HCT116 (cell line): ENCODE data around the gene RHBDD1. TPM values are rescaled to one million over a fixed set of nuclear protein-coding genes. Genes with fewer than 3 reads are reported as not detected.

Source experiments
- ATAC-seq: fragments of 200-7000 bp; cut with Tn5 transposase; 2 replicates; pipeline ENCODE4 v1.9.1; 2020; ENCODE audit warnings: mild to moderate bottlenecking, moderate library complexity
- BruUV-seq: library from RNA; stranded (reverse); fragments of 400-500 nt; replicated peaks from 2 replicates; lab custom pipeline; 2021; lab: Mats Ljungman, UMichigan
- CTCF ChIA-PET: fragments of 300-600 bp; sonication (Branson Sonifier 250); formaldehyde crosslinking; loops from one replicate; lab custom pipeline; 2021; ENCODE audit warnings: antibody characterized with exemption; lab: Charles Lee
- POLR2A ChIA-PET: fragments of 300-600, 350-600 bp; sonication (Branson Sonifier 250); formaldehyde crosslinking; loops from one replicate; lab custom pipeline; 2021; ENCODE audit warnings: antibody characterized with exemption; lab: Charles Lee
- RAD21 ChIA-PET, 2 experiments: fragments of 300-600 bp; sonication (Branson Sonifier 250); formaldehyde crosslinking; loops; one replicate each; lab custom pipeline; 2023; ENCODE audit warnings: low total read pairs in 2 of 2; ENCODE audit not compliant: uncharacterized antibody in 2 of 2, unreplicated experiment in 2 of 2, low non-redundant PET in 1 of 2; lab: Charles Lee
- DNase-seq: peaks from one replicate; pipeline ENCODE4 v3.0.0-alpha.2; 2010; ENCODE audit warnings: low read depth, low spot score
- H2AFZ ChIP-seq: fragments of 200-600 bp; shearing (Covaris generic), sonication (generic); 2 replicates; pipeline ENCODE4 v1.6.1; 2017; ENCODE audit warnings: low read depth, mixed run types, mixed read lengths, antibody characterized with exemption, low read length; ENCODE audit not compliant: poor library complexity, severe bottlenecking
- H3K27ac ChIP-seq: 2 replicates; pipeline ENCODE4 v1.5.1; 2012; ENCODE audit warnings: low read depth, low read length
- H3K27me3 ChIP-seq: fragments of 200-600 bp; sonication (generic); 2 replicates; pipeline ENCODE4 v1.6.1; 2016; ENCODE audit warnings: mixed run types, low read length, mixed read lengths; ENCODE audit not compliant: insufficient read depth
- H3K36me3 ChIP-seq, 2 experiments: fragments of 200-500 bp in 1 of 2; fragments of 200-600 bp in 1 of 2; sonication (Bioruptor generic) in 1 of 2; sonication (generic) in 1 of 2; 2 replicates each; pipeline versions ENCODE4 v1.5.1 to v1.6.1; 2014 to 2016; ENCODE audit warnings: low read length in 2 of 2, inconsistent platforms in 1 of 2, mixed read lengths in 1 of 2, mixed run types in 1 of 2; ENCODE audit not compliant: insufficient read depth in 2 of 2, control insufficient read depth in 1 of 2
- H3K4me1 ChIP-seq, 2 experiments: fragments of 200-600 bp in 1 of 2; sonication (generic) in 1 of 2; 2 replicates each; pipeline versions ENCODE4 v1.5.1 to v1.6.1; 2012 to 2017; ENCODE audit warnings: low read length in 2 of 2, inconsistent platforms in 1 of 2, mild to moderate bottlenecking in 1 of 2, mixed read lengths in 1 of 2, mixed run types in 1 of 2, moderate library complexity in 1 of 2; ENCODE audit not compliant: insufficient read depth in 2 of 2, control insufficient read depth in 1 of 2
- H3K4me2 ChIP-seq: fragments of 200-600 bp; sonication (generic); 2 replicates; pipeline ENCODE4 v1.6.1; 2017; ENCODE audit warnings: mixed run types, low read length, mixed read lengths
- H3K4me3 ChIP-seq, 2 experiments: fragments of 200-600 bp in 1 of 2; sonication (generic) in 1 of 2; replicated peaks in 1 of 2; 2 replicates each; pipeline ENCODE4 v1.5.1; 2011 to 2016; ENCODE audit warnings: low read length in 2 of 2, control low read depth in 1 of 2, low read depth in 1 of 2, mild to moderate bottlenecking in 1 of 2, mixed read lengths in 1 of 2, mixed run types in 1 of 2
- H3K79me2 ChIP-seq: fragments of 200-600 bp; sonication (generic); 2 replicates; pipeline ENCODE4 v1.6.1; 2017; ENCODE audit warnings: mild to moderate bottlenecking, mixed run types, low read length, moderate library complexity, mixed read lengths; ENCODE audit not compliant: insufficient read depth
- H3K9ac ChIP-seq: fragments of 200-600 bp; sonication (generic); 2 replicates; pipeline ENCODE4 v1.6.1; 2016; ENCODE audit warnings: low read length, mixed read lengths
- H3K9me2 ChIP-seq: fragments of 200-600 bp; sonication (generic), shearing (Covaris generic); 2 replicates; pipeline ENCODE4 v1.6.1; 2017; ENCODE audit warnings: mixed run types, mild to moderate bottlenecking, moderate library complexity; ENCODE audit not compliant: insufficient read depth
- H3K9me3 ChIP-seq, 2 experiments: fragments of 200-500 bp in 1 of 2; fragments of 200-600 bp in 1 of 2; sonication (Bioruptor generic) in 1 of 2; sonication (generic) in 1 of 2; 2 replicates each; pipeline ENCODE4 v1.6.1; 2014 to 2017; ENCODE audit warnings: low read length in 2 of 2, mixed read lengths in 2 of 2, inconsistent platforms in 1 of 2, low read depth in 1 of 2, mild to moderate bottlenecking in 1 of 2, mixed run types in 1 of 2, moderate library complexity in 1 of 2; ENCODE audit not compliant: control insufficient read depth in 1 of 2, insufficient read depth in 1 of 2
- H4K20me1 ChIP-seq: fragments of 200-600 bp; sonication (generic), shearing (Covaris generic); 2 replicates; pipeline ENCODE4 v1.6.1; 2017; ENCODE audit warnings: mixed run types, mild to moderate bottlenecking, moderate library complexity; ENCODE audit not compliant: insufficient read depth
- ELF1 ChIP-seq: IDR thresholded peaks from 2 replicates; pipeline ENCODE4 v1.6.1; 2012; ENCODE audit warnings: low read depth, borderline replicate concordance
- JUND ChIP-seq: IDR thresholded peaks from 2 replicates; pipeline ENCODE4 v1.6.1; 2012
- POLR2A ChIP-seq: IDR thresholded peaks from 2 replicates; pipeline ENCODE4 v1.7.0; 2011; ENCODE audit warnings: borderline replicate concordance; ENCODE audit not compliant: insufficient read depth, insufficient read length; ENCODE audit errors: extremely low read depth
- POLR2AphosphoS5 ChIP-seq: IDR thresholded peaks from 2 replicates; pipeline ENCODE4 v1.6.1; 2011; ENCODE audit warnings: mild to moderate bottlenecking, low read depth, low read length, moderate library complexity
- SIN3A ChIP-seq: IDR thresholded peaks from 2 replicates; pipeline ENCODE4 v1.6.1; 2012; ENCODE audit warnings: low read depth
- SP1 ChIP-seq: IDR thresholded peaks from 2 replicates; pipeline ENCODE4 v1.6.1; 2012; ENCODE audit warnings: low read depth
- YY1 ChIP-seq: IDR thresholded peaks from 2 replicates; pipeline ENCODE4 v1.6.1; 2011; ENCODE audit warnings: low read length, low read depth, moderate library complexity, mild to moderate bottlenecking; ENCODE audit not compliant: insufficient replicate concordance; ENCODE audit errors: extremely low read depth
- ZFX ChIP-seq: fragments of 450-650 bp; IDR thresholded peaks from 2 replicates; pipeline ENCODE4 v1.6.1; 2017
- ZNF274 ChIP-seq: fragments of 200-500 bp; sonication (Bioruptor generic); IDR thresholded peaks from 2 replicates; pipeline ENCODE4 v1.6.1; 2014; ENCODE audit warnings: mild to moderate bottlenecking, low read depth, low read length, inconsistent platforms
- intact Hi-C: fragments of 100-400 bp; cut with micrococcal nuclease; formaldehyde crosslinking; loops from 2 replicates; pipeline ENCODE4 v1.10.0; 2022
- total RNA-seq: library from RNA; stranded (reverse); gene quantifications from one replicate; pipeline ENCODE4 v1.2.1, GENCODE V29; 2021; ENCODE audit not compliant: unreplicated experiment
- TF ChIP-seq, protein P1 (sequence below): IDR thresholded peaks from 2 replicates; pipeline ENCODE4 v1.6.1; 2012
- TF ChIP-seq, protein P2 (sequence below): IDR thresholded peaks from 2 replicates; pipeline ENCODE4 v1.6.1; 2011; ENCODE audit warnings: mild to moderate bottlenecking, low read length, moderate library complexity; ENCODE audit not compliant: insufficient replicate concordance; ENCODE audit errors: extremely low read depth
- TF ChIP-seq, protein P3 (sequence below), 3 experiments: fragments of 200-600 bp in 1 of 3; sonication (generic) in 1 of 3; IDR thresholded peaks in 2 of 3; conservative IDR thresholded peaks in 1 of 3; 2 replicates each; pipeline ENCODE4 v1.5.1; 2012 to 2017; ENCODE audit warnings: low read depth in 2 of 3, low read length in 2 of 3, antibody characterized with exemption in 1 of 3, borderline replicate concordance in 1 of 3, control low read depth in 1 of 3, mild to moderate bottlenecking in 1 of 3, mixed read lengths in 1 of 3, mixed run types in 1 of 3, moderate library complexity in 1 of 3; ENCODE audit not compliant: insufficient read depth in 1 of 3

RHBDD1 gene
- total RNA-seq, 1 experiment from 2014 or later = 73.8 TPM

DNA sequence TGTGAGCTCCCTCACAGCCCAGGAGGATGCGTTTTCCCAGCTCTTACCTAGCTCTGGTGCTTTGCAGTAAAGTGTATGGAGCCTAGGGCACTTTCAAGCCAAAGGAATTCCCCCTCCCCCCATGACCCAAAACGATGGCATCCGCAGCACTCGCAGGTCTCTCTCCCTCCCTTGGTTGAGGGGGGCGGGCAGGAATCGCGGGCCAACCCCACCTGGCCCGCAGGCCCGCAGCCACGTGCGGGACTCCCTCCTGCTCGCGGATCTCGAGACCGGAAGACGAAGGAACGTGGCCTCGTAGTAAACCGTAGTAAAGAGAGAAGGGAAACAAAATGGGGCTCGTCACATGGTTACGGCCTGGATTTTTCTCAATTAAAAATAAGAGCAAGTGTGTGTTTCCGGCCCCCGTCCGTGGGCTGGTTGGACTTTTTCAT, 44.8 kb upstream of the RHBDD1 start:
- DNase-seq (no peak), ATAC-seq (no peak)
- Histone ChIP-seq H3K4me3 (no peak overlapping the region), H3K36me3 (peaks cover 16 to 64% of the 10 kb centered on the region in 2 experiments), H3K9me2 (no peaks in the 10 kb centered on the region), H3K9ac (no peak overlapping the region), H4K20me1 (no peaks in the 10 kb centered on the region), H3K27ac (peak overlapping the region; percentile 4), H3K27me3 (no peaks in the 10 kb centered on the region), H3K4me2 (no peak overlapping the region), H3K4me1 (peaks cover 8 to 23% of the 10 kb centered on the region in 2 experiments; a peak in 3 of 4 replicates), H3K9me3 (no peaks in the 10 kb centered on the region), H3K79me2 (peaks cover 98% of the 10 kb centered on the region), H2AFZ (no peak overlapping the region)
- no TSS peak for BruUV-seq
- intact Hi-C loops = no loop called here
- ChIA-PET RAD21 (no interaction called here), CTCF (no interaction called here), POLR2A (no interaction called here)
- TF ChIP-seq ZNF274 = no peak

DNA sequence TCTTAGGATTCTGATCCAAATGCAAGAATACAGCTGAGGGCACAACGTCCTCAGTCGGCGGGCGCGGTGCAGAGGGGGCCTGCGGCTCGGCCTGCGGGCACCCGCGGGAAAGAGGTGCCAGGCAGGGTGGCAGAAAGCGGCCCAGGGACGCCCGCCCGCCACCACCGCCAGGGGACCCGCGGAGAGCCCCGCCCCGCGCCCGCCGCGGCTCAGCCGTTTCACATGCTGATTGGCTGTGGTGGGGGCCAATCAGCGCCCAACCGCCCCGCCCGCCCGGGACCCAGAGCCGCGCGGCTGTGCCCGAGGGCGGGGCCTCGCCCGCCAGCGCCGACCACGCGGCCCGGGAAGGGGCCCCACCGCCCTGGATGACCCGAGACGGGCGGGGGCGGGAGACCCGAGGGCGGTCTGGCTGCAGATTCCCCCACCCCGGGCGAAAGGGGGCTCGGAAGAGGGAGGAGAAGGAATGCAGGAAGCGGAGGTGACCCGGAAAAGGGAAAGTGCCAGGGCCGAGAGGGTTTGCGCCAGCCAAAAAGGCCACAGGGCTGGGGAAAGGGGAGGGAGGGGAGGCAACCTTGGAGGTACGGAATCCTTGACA, 44.3 kb upstream of the RHBDD1 start:
- POLR2A ChIA-PET = no interaction called here
- no peak overlapping the region for H3K4me2 ChIP-seq
- TF ChIP-seq, protein P1, sequence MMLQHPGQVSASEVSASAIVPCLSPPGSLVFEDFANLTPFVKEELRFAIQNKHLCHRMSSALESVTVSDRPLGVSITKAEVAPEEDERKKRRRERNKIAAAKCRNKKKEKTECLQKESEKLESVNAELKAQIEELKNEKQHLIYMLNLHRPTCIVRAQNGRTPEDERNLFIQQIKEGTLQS = no peak
- TF ChIP-seq JUND (no peak), YY1 (no peak), POLR2AphosphoS5 (no peak), ELF1 (no peak), SP1 (no peak), POLR2A (no peak), ZFX (no peak), SIN3A (no peak)
- TF ChIP-seq, protein P2, sequence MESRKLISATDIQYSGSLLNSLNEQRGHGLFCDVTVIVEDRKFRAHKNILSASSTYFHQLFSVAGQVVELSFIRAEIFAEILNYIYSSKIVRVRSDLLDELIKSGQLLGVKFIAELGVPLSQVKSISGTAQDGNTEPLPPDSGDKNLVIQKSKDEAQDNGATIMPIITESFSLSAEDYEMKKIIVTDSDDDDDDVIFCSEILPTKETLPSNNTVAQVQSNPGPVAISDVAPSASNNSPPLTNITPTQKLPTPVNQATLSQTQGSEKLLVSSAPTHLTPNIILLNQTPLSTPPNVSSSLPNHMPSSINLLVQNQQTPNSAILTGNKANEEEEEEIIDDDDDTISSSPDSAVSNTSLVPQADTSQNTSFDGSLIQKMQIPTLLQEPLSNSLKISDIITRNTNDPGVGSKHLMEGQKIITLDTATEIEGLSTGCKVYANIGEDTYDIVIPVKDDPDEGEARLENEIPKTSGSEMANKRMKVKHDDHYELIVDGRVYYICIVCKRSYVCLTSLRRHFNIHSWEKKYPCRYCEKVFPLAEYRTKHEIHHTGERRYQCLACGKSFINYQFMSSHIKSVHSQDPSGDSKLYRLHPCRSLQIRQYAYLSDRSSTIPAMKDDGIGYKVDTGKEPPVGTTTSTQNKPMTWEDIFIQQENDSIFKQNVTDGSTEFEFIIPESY = no peak
- TF ChIP-seq, protein P3, sequence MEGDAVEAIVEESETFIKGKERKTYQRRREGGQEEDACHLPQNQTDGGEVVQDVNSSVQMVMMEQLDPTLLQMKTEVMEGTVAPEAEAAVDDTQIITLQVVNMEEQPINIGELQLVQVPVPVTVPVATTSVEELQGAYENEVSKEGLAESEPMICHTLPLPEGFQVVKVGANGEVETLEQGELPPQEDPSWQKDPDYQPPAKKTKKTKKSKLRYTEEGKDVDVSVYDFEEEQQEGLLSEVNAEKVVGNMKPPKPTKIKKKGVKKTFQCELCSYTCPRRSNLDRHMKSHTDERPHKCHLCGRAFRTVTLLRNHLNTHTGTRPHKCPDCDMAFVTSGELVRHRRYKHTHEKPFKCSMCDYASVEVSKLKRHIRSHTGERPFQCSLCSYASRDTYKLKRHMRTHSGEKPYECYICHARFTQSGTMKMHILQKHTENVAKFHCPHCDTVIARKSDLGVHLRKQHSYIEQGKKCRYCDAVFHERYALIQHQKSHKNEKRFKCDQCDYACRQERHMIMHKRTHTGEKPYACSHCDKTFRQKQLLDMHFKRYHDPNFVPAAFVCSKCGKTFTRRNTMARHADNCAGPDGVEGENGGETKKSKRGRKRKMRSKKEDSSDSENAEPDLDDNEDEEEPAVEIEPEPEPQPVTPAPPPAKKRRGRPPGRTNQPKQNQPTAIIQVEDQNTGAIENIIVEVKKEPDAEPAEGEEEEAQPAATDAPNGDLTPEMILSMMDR (IDR thresholded peaks at IDR 0.05 in 2 of 3, conservative IDR thresholded peaks at IDR 0.05 in 1 of 3; ENCODE audit: borderline replicate concordance in 1 of 3, insufficient read depth in 1 of 3, low read depth in 2 of 3, low read length in 2 of 3) = no peak

More for the DNA sequence above, 44.3 kb upstream of the RHBDD1 start:
- Histone ChIP-seq H3K27ac (peak overlapping the region; percentile 37), H3K9ac (no peak overlapping the region), H3K79me2 (peaks cover 98% of the 10 kb centered on the region), H3K27me3 (no peaks in the 10 kb centered on the region), H4K20me1 (no peaks in the 10 kb centered on the region), H2AFZ (no peak overlapping the region), H3K36me3 (peaks cover 14 to 64% of the 10 kb centered on the region in 2 experiments), H3K9me2 (no peaks in the 10 kb centered on the region), H3K9me3 (peaks cover 0 to 2% of the 10 kb centered on the region in 2 experiments; a peak in 1 of 4 replicates), H3K4me3 (no peak overlapping the region), H3K4me1 (peaks cover 8 to 28% of the 10 kb centered on the region in 2 experiments; a peak in 3 of 4 replicates)
- intact Hi-C loops = no loop called here
- RAD21 ChIA-PET = no interaction called here
- CTCF ChIA-PET = no interaction called here
- DNase-seq (no peak), ATAC-seq (no peak)
- BruUV-seq = no TSS peak
